Caco-2 (cell line): ENCODE measurements around the gene ODF2. TPM values are rescaled to one million over a fixed set of nuclear protein-coding genes. Genes with fewer than 3 reads are reported as not detected.
"Not testable (repeated sequence)": the region's sequence is repeated elsewhere in the genome, so short reads cannot be mapped to it uniquely, and the experiment has no call there.

ENCODE experiments used
- BruUV-seq: library from RNA; stranded (reverse); fragments of 400-500 nt; replicated peaks from 2 replicates; lab custom pipeline; 2021; lab: Mats Ljungman, UMichigan
- CTCF ChIA-PET: fragments of 300-600 bp; sonication (Branson Sonifier 250); formaldehyde crosslinking; loops from one replicate; lab custom pipeline; 2022; ENCODE audit warnings: antibody characterized with exemption; lab: Charles Lee
- POLR2A ChIA-PET: fragments of 300-600 bp; sonication (Branson Sonifier 250); formaldehyde crosslinking; loops from one replicate; lab custom pipeline; 2022; ENCODE audit warnings: antibody characterized with exemption; lab: Charles Lee
- DNase-seq, 2 experiments: peaks; one replicate each; pipeline versions ENCODE4 v3.0.0 to v3.0.0-alpha.2; 2020 to 2022
- H3K27me3 ChIP-seq: replicated peaks from 2 replicates; pipeline ENCODE4 v1.6.0; 2011; ENCODE audit warnings: low read length; ENCODE audit not compliant: control insufficient read depth, insufficient read depth
- H3K36me3 ChIP-seq: 2 replicates; pipeline ENCODE4 v1.5.1; 2011; ENCODE audit warnings: low read length; ENCODE audit not compliant: control insufficient read depth, insufficient read depth
- H3K4me1 ChIP-seq: fragments of 250-450 bp; sonication (Bioruptor Pico); 2 replicates; pipeline ENCODE4 v1.5.1; 2020; ENCODE audit warnings: mild to moderate bottlenecking
- H3K4me3 ChIP-seq: 2 replicates; pipeline ENCODE4 v1.5.1; 2011; ENCODE audit warnings: low read depth, mild to moderate bottlenecking, control low read depth, low read length
- H3K9me3 ChIP-seq: fragments of 250-450 bp; sonication (Bioruptor Pico); 2 replicates; pipeline ENCODE4 v1.5.1; 2020; ENCODE audit warnings: mild to moderate bottlenecking, moderate library complexity
- H3K27ac Mint-ChIP-seq: one replicate; pipeline ENCODE4 v1.8.0; 2022; ENCODE audit warnings: mixed read lengths; ENCODE audit not compliant: unreplicated experiment
- H3K27me3 Mint-ChIP-seq: one replicate; pipeline ENCODE4 v1.8.0; 2022; ENCODE audit warnings: mixed read lengths; ENCODE audit not compliant: insufficient read depth, unreplicated experiment
- H3K36me3 Mint-ChIP-seq: one replicate; pipeline ENCODE4 v1.8.0; 2022; ENCODE audit warnings: mild to moderate bottlenecking, mixed read lengths; ENCODE audit not compliant: insufficient read depth, unreplicated experiment
- H3K4me1 Mint-ChIP-seq: one replicate; pipeline ENCODE4 v1.8.0; 2022; ENCODE audit warnings: low read depth, mixed read lengths; ENCODE audit not compliant: unreplicated experiment
- H3K4me3 Mint-ChIP-seq: one replicate; pipeline ENCODE4 v1.8.0; 2022; ENCODE audit warnings: mild to moderate bottlenecking, moderate library complexity, mixed read lengths; ENCODE audit not compliant: unreplicated experiment
- H3K9me3 Mint-ChIP-seq: one replicate; pipeline ENCODE4 v1.8.0; 2022; ENCODE audit warnings: mixed read lengths; ENCODE audit not compliant: unreplicated experiment
- intact Hi-C: fragments of 100-400 bp; cut with micrococcal nuclease; formaldehyde crosslinking; loops from one replicate; pipeline ENCODE4 v1.10.0; 2022; ENCODE audit not compliant: unreplicated experiment
- total RNA-seq: library from RNA; stranded (reverse); gene quantifications from 2 replicates; pipeline ENCODE4 v1.2.3, GENCODE V29; 2022
- TF ChIP-seq, protein P1 (sequence below), 2 experiments: fragments of 200-600 bp in 1 of 2; IDR thresholded peaks; 1 replicate in 1 of 2; 2 replicates in 1 of 2; pipeline versions ENCODE4 v1.5.1 to v1.8.0; 2011 to 2022; ENCODE audit warnings: antibody characterized with exemption in 1 of 2, control low read depth in 1 of 2, inconsistent platforms in 1 of 2, low read depth in 1 of 2, low read length in 1 of 2, mild to moderate bottlenecking in 1 of 2, moderate library complexity in 1 of 2; ENCODE audit not compliant: insufficient read depth in 1 of 2, severe bottlenecking in 1 of 2, unreplicated experiment in 1 of 2

ODF2 gene
- total RNA-seq, 1 experiment from 2014 or later, result 34.9 TPM

DNA sequence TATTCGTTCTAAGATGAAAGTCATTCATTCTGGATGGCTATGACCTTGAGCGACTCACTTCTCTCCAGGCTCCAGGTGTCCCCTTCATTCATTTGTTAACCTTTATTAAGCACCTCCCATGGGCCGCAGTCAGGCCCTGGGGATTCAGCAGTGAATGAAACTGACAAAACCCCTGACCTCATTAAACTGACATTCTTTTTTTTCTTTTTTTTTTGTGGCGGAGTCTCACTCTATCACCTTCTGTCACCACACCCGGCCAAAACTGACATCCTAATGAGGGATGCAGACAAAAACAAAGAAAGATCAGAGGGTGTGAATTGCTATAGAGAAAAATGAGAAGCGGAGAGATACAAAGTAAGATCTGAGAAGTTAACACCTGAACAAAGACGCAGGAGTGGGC lies 16.5 kb upstream of the ODF2 start:
- H3K36me3 ChIP-seq, result no peaks in the 10 kb centered on the region
- H3K27me3 Mint-ChIP-seq, result no peaks in the 10 kb centered on the region
- no peak for DNase-seq
- ChIA-PET CTCF (interaction anchor here (0.5 to 1.5 kb wide), 10 partner anchors 11 to 196 kb away, joined by 3 to 12 read pairs (median 4); partner anchors contain the start of genes CERCAM, GLE1, SPTAN1 and URM1), POLR2A (interaction anchor here (1.0 kb wide), 1 partner anchor 17 kb away, joined by 3 read pairs; the partner anchor contains the start of gene ODF2)
- no peaks in the 10 kb centered on the region for H3K4me1 Mint-ChIP-seq
- no peaks in the 10 kb centered on the region for H3K4me1 ChIP-seq
- no peaks in the 10 kb centered on the region for H3K36me3 Mint-ChIP-seq
- H3K9me3 Mint-ChIP-seq, result no peaks in the 10 kb centered on the region
- H3K27ac Mint-ChIP-seq, result no peak overlapping the region
- TF ChIP-seq, protein P1, sequence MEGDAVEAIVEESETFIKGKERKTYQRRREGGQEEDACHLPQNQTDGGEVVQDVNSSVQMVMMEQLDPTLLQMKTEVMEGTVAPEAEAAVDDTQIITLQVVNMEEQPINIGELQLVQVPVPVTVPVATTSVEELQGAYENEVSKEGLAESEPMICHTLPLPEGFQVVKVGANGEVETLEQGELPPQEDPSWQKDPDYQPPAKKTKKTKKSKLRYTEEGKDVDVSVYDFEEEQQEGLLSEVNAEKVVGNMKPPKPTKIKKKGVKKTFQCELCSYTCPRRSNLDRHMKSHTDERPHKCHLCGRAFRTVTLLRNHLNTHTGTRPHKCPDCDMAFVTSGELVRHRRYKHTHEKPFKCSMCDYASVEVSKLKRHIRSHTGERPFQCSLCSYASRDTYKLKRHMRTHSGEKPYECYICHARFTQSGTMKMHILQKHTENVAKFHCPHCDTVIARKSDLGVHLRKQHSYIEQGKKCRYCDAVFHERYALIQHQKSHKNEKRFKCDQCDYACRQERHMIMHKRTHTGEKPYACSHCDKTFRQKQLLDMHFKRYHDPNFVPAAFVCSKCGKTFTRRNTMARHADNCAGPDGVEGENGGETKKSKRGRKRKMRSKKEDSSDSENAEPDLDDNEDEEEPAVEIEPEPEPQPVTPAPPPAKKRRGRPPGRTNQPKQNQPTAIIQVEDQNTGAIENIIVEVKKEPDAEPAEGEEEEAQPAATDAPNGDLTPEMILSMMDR (IDR thresholded peaks at IDR 0.05; ENCODE audit: insufficient read depth in 1 of 2, low read depth in 1 of 2, low read length in 1 of 2, severe bottlenecking in 1 of 2, unreplicated experiment in 1 of 2), result no peak
- no peak overlapping the region for H3K4me3 ChIP-seq
- no TSS peak for BruUV-seq
- H3K9me3 ChIP-seq, result no peaks in the 10 kb centered on the region
- intact Hi-C loops, result no loop called here
- no peak overlapping the region for H3K4me3 Mint-ChIP-seq
- H3K27me3 ChIP-seq, result no peaks in the 10 kb centered on the region

- Histone ChIP-seq H3K4me1 (no peaks in the 10 kb centered on the region), H3K4me3 (no peak overlapping the region), H3K27me3 (no peaks in the 10 kb centered on the region), H3K9me3 (no peaks in the 10 kb centered on the region), H3K36me3 (no peaks in the 10 kb centered on the region)
- intact Hi-C loops, result no loop called here
- DNase-seq, result no peak
- TF ChIP-seq, protein P1 (IDR thresholded peaks at IDR 0.05; ENCODE audit: insufficient read depth in 1 of 2, low read depth in 1 of 2, low read length in 1 of 2, severe bottlenecking in 1 of 2, unreplicated experiment in 1 of 2), result no peak
- ChIA-PET POLR2A (no interaction called here), CTCF (interaction anchor here (0.6 to 0.8 kb wide), 2 partner anchors 21 to 80 kb away, joined by 4 read pairs; partner anchors contain the start of gene CERCAM)
- no peaks in the 10 kb centered on the region for H3K36me3 Mint-ChIP-seq
- H3K4me1 Mint-ChIP-seq, result no peaks in the 10 kb centered on the region
- H3K9me3 Mint-ChIP-seq, result no peaks in the 10 kb centered on the region
- no TSS peak for BruUV-seq
- no peak overlapping the region for H3K4me3 Mint-ChIP-seq
- H3K27me3 Mint-ChIP-seq, result no peaks in the 10 kb centered on the region
- no peak overlapping the region for H3K27ac Mint-ChIP-seq
Measured at GRCh38 chr9:128442150-128442549, 13.7 kb upstream of the ODF2 start.

DNA sequence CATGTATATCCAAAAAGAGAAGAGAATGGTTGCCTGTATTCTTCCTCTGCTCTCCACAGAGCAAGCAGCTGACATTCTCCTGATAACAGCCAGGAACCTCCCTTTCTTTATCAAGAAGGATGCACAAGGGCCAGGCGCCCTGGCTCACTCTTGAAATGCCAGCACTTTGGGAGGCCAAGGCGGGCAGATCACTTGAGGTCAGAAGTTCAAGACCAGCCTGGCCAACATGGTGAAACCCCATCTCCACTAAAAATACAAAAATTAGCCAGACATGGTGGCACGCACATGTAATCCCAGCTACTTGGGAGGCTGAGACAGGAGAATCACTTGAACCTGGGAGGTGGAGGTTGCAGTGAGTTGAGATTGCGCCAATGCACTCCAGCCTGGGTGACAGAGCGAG lies 9.3 kb upstream of the ODF2 start:
- intact Hi-C loops, H3K9me3 ChIP-seq, DNase-seq, H3K4me1 Mint-ChIP-seq, CTCF ChIA-PET, H3K36me3 Mint-ChIP-seq, POLR2A ChIA-PET, H3K27me3 ChIP-seq, BruUV-seq, H3K9me3 Mint-ChIP-seq, H3K27me3 Mint-ChIP-seq, H3K4me3 ChIP-seq, H3K4me3 Mint-ChIP-seq, H3K36me3 ChIP-seq, H3K27ac Mint-ChIP-seq, H3K4me1 ChIP-seq: not testable (repeated sequence)
